HG02852 (cell line): ENCODE results near the gene GLT8D1.
"Not testable (repeated sequence)": the region's sequence is repeated elsewhere in the genome, so short reads cannot be mapped to it uniquely, and the experiment has no call there.

Source experiments
- ATAC-seq: cut with Tn5 transposase; IDR thresholded peaks from one replicate; pipeline ENCODE4 v1.9.1; 2021; ENCODE audit warnings: mild to moderate bottlenecking, moderate library complexity; ENCODE audit not compliant: unreplicated experiment

The GLT8D1 gene

DNA sequence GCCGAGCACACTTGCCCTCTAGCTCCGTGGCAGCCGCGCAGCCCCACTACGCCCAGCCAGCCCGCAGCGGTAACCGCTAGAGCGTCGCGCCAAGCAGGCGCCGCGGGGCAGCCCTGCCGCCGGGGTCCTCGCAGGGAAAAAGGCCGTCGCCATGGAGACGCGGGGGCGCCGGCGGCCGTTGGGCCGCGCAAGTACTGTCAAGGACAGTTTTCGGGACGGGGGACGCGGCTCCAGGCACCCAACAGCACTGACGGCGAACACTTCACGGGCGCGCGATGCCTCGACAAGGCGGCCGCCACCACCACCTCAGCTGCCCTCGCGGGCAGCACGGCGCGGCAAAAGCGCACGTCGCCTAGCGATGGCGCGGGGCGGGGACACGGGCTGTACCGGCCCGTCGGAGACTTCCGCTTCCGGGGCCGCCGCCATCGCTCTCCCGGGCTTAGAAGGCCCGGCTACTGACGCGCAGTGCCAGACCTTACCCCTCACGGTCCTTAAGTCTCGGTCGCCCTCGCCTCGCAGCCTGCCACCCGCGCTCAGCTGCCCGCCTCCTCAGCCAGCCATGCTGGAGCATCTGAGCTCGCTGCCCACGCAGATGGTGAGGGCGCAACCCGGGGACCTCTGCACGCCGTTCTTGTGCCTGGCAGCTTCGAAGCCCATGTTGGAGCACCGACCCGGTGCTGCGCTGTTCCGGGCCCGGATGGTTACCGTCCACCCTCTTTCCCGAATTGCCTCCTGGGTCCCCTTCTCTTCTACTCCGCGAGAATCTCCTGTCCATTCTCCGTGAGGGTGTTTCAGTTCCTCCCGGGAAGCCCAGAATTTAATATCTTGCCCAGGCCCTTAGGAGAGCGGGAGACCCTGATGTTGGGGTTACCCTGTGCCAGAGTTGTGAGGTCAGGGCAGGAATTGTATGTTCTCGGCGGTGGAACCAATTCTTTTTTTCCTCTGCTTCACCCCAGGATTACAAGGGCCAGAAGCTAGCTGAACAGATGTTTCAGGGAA lies at the start of gene GLT8D1, which contains the start of gene SPCS1:
Gene GLT8D1 (minus strand): TSS at position 104 of the 999 bp plus-strand sequence. CDS start 5,331 bp downstream, outside the sequence.
Gene SPCS1 (plus strand): TSS at position 419 of the 999 bp plus-strand sequence. CDS start 141 bp downstream, at position 560.
- ATAC-seq: peak; percentile 72

DNA sequence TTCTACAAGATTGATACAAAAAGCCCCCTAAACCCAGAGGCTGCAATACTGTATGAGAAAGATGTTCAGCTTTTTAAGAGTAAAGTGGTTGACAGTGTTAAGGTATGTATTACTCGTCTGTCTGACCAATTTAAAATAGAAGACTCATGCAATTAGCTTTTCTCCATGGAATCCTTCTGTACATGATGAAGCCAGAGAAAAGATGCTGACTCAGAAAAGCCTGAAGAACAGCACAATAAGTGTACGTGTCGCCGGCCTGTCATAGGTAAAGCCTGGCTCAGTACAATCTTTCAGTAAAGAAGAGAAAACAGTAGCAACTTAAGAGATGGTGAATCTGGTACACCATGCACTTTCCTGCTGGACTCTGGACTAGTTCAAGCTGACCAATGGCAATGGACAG lies 48.8 kb upstream of the GLT8D1 start:
- ATAC-seq: no peak

DNA sequence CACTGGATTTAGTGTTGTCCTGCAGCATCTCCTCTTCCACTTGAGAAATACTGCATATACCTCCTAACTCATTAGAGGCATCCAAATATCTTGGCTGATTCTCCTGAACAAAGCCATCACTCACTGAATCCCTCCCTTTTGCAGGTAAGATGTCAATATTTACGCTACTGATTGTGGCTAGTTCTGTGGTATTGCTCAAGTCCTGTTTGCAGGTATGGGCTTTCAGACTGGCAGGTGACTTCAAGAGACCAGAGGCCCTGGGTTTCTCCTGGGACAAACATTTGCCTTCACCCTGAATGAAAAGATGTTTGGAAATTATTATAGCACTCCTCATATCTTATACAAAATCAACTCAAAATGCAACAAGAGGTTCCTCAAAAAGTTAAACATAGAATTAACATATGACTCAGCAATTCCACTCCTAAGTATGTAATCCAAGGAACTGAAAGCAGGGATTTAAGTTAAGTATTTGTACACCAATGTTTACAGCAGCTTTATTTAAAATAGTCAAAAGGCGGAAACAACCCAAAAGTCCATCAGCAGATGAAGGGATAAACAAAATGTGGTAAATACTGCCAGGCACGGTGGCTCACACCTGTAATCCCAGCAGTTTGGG lies 46.6 kb upstream of the GLT8D1 start:
- no peak for ATAC-seq

DNA sequence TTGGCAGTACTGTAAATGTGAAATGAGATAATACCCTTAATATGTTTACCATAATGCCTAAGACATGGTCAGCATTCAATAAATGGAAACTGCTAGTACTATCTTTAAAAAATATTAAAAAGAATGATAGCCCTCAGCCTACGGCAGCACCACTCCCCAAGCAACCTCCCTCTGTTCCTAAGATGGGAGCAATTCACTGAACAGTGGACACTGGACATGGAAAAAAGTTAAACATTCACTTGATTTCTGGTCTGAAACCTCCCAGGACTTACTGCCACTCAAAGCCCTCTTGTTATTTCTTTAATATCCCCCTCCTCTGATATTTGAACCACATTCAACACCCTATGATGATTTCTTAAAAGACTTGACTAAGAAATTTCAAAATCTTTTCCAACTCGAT lies 38.1 kb upstream of the GLT8D1 start:
- no peak for ATAC-seq

DNA sequence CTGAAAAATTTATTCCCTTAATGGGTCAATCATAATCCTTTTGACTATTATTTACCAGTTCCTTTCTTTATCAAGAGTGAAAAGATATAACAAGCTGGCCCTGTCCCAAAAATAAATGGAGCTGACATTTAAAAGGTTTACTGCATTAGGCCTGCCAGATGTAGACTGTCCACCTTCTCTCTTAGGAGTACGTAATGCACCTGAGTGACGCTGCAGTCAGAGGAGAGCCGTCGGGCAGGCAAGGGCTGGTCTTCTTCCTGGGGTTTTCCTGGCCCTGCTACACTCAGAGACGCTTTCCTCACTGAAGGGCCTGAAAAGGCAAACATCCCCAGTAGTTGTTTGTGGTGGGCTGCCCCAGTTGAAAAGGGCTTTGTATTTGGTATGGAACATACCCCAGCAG lies 37.6 kb upstream of the GLT8D1 start:
- no peak for ATAC-seq

GRCh38 chr3:52742418-52743041 lies 36.9 kb upstream of the GLT8D1 start:
- ATAC-seq: no peak

GRCh38 chr3:52739730-52740129 lies 34.1 kb upstream of the GLT8D1 start:
- ATAC-seq: no peak

- no peak for ATAC-seq
These were observed 27.8 kb upstream of the GLT8D1 start for GRCh38 chr3:52733256-52733891.

DNA sequence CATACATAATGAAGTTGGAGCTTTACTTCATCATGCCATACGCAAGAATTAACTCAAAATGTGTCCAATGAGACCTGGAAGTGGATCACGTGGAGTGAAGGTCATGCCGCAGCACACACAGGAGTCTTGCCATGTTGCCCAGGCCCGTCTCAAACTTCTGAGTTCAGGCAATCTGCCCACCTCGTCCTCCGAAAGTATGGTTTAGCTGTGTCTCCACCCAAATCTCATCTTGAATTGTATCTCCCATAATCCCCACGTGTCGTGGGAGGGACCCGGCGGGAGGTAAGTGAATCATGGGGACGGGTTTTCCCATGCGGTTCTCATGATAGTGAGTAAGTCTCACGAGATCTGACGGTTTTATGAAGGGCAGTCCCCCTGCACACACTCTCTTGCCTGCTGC lies 26.0 kb upstream of the GLT8D1 start:
- ATAC-seq: no peak

DNA sequence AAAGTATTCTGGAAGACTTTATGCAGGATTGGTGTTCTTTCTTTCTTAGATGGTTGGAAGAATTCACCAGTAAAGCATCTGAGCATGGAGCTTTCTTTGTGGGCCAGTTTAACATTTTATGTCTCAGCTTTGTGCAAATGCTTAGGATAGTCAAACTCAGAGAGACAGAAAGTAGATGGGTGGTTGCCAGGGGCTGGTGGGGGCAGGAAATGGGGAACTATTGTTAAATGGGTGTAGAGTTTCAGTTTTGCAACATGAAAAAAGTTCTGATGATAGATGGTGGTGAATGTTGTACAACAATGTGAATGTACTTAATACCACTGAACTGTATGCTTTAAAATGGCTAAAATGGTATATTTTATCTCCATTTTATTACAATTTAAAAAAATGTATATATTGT lies 25.1 kb upstream of the GLT8D1 start:
- no peak for ATAC-seq

- ATAC-seq: not testable (repeated sequence)
These were observed 23.2 kb upstream of the GLT8D1 start for GRCh38 chr3:52728753-52729152.

DNA sequence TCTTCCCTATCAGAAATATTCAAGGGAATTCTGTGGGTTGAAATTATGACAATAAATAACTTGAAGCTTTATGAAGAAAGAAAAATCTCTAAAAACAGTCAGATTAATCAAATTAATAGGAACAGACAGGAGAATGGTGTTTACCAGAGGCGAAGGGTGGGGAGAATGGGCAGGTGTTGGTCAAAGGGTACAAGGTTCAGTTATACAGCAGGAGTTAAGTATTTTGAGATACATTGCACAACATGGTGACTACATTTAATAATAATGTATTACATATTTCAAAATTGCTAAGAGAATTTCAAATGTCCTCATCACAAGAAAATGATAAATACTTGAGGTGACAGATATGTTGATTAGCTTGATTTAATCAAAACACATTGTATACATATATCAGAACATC lies 18.9 kb upstream of the GLT8D1 start:
- ATAC-seq: no peak

DNA sequence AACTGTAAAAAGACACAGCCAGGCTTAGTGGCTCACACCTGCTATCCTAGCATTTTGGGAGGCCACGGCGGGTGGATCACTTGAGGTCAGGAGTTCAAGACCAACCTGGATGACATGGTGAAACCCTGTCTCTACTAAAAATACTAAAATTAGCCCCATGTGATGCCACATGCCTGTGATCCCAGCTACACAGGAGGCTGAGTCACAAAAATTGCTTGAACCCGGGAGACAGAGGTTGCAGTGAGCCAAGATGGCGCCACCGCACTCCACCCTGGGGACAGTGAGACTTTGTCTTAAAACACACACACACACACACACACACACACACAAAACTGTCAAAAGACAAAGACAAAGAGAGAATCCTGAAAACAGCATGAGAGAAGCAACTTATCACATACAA lies 18.3 kb upstream of the GLT8D1 start:
- ATAC-seq: no peak

DNA sequence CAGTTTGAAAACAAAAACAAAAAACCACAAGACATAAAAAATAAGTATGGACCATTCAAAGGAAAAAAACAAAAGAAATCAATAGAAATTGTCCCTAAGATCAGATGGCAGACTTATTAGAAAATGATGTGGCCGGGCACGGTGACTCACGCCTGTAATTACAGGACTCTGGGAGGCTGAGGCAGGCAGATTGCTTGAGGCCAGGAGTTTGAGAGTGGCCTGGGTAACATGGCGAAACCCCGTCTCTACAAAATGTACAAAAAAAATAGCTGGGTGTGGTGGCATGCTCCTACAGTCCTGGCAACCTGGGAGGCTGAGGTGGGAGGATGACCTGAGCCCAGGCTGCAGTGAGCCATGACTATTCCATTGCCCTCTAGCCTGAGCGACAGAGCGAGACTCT lies 16.9 kb upstream of the GLT8D1 start:
- no peak for ATAC-seq

GRCh38 chr3:52721730-52722008 lies 16.1 kb upstream of the GLT8D1 start:
- ATAC-seq: no peak

DNA sequence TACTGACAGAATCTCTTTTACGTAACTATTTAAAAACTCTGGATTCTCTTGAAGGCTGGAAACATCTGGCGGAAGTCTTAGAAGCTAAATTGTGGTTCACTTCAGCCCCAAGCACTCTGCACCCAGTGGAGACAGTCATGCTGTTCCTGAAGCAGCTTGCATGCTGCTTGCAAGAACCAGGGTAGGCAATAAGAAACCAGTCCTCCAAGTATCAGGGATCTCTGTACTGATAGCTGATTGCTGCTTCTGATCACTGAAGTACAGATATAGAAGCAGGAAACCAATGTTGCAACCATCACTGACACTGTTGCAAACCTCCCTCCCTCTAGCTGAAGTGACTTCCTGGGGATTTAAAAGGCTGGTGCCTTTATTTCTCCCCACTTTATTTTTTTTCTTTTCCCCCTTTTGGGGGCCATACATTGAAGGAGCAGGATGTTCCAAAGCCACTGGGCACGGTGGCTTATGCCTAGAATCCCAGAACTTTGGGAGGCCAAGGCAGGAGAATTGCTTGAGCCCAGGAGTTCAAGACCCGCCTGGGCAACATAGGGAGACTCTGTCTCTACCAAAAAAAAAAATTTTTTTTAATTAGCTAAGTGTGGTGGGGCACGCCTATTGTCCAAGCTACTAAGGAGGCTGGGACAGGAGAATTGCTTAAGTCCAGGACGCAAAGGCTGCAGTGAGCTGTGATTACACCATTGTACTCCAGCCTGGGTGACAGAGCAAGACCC lies 15.6 kb upstream of the GLT8D1 start:
- peak; percentile 84 for ATAC-seq

GRCh38 chr3:52719618-52720017 lies 14.0 kb upstream of the GLT8D1 start:
- ATAC-seq: no peak

DNA sequence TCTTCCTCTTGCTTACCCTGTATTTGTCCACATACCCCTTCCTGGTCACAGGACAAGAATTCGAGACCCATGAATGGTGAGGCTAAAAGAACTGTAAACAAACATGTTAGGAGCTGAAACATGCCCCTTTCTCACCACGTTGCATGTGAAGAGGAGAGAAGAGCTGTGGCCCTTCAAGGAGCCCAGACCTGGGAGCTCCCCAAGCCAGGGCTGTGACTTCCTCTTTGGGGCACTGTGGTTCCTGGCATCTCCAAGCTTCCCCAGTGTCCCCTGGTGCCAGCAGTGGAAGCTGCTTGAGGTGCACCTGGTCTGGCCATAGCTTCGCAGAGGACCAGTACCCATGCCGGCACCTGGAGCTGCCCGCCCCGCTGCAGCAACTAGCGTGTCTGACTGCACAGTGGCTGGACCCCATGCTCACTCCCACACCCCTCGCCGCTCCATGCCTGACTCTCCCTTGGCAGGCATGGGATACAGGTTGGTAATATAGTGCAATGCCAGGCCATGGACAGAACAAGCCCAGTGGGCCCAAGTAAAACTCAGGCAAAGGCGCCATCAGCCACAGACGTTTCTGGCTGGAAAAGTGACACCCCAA lies 10.2 kb upstream of the GLT8D1 start:
- no peak for ATAC-seq

GRCh38 chr3:52714335-52715302 lies 9.0 kb upstream of the GLT8D1 start:
- no peak for ATAC-seq
